Lower leg skin (tissue), 4 donors: ENCODE results near the gene GHRHR. TPM values are rescaled to one million over a fixed set of nuclear protein-coding genes. Genes with fewer than 3 reads are reported as not detected.
A peak's percentile ranks its signal among the peaks of the same experiment; 100 is the strongest.

Experiments
- DNase-seq, 2 donors: peaks; one replicate each; pipeline ENCODE4 v3.0.0-alpha.2; 2019; ENCODE audit warnings: low spot score in 2 of 2
- H3K4me3 ChIP-seq: fragments of 200-600 bp; sonication (generic); 2 replicates; pipeline ENCODE4 v1.5.1; 2017; ENCODE audit warnings: mild to moderate bottlenecking, low read depth; ENCODE audit not compliant: poor library complexity, severe bottlenecking
- POLR2A ChIP-seq, 2 donors: fragments of 450-650 bp; IDR thresholded peaks; one replicate each; pipeline ENCODE4 v1.6.1; 2016 to 2017; ENCODE audit warnings: antibody characterized with exemption in 2 of 2, mild to moderate bottlenecking in 1 of 2, moderate library complexity in 1 of 2
- WGBS, 2 donors: methylation state at CpG; one replicate each; pipeline ENCODE4 v1.1.5; 2018; 5-methylcytosine and 5-hydroxymethylcytosine counted together
- intact Hi-C: fragments of 100-400 bp; cut with DNase I; formaldehyde crosslinking; loops from one replicate; pipeline ENCODE4 v1.15.0; 2023; ENCODE audit warnings: low total_unique reads
- total RNA-seq, 4 donors: library from RNA; depleted of rRNA; stranded (reverse); fragments of >200 nt; gene quantifications; one replicate each; pipeline ENCODE4 v1.1.0, GENCODE V29; 2016
- TF ChIP-seq, protein P1 (sequence below), 3 donors: fragments of 450-650 bp; IDR thresholded peaks; one replicate each; pipeline ENCODE4 v1.5.1; 2016; ENCODE audit warnings: antibody characterized with exemption in 3 of 3, mild to moderate bottlenecking in 3 of 3, moderate library complexity in 2 of 3

Gene GHRHR
- total RNA-seq, 4 donors from 2014 or later = not detected

DNA sequence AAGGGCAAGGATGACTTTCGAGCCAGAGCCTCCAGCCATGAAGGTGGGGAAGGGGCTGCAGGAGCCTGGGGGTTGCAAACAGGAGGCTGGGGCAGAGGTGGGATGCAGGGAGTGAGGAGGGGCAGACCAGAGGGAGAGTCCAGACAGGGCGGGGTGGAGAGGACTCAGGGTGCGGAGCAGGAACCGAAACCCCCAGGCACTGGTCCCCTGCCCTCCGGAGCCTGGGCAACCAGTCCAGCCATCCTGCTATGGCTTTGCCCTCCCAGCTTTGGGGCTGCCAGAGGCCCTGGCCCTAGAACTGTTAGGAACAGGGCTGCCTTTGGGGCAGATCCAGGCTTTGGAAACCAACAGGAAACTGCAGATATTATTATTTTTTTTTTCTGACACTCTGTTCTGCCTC is 24.2 kb downstream of the GHRHR start:
- no peak overlapping the region for H3K4me3 ChIP-seq
- TF ChIP-seq, protein P1, sequence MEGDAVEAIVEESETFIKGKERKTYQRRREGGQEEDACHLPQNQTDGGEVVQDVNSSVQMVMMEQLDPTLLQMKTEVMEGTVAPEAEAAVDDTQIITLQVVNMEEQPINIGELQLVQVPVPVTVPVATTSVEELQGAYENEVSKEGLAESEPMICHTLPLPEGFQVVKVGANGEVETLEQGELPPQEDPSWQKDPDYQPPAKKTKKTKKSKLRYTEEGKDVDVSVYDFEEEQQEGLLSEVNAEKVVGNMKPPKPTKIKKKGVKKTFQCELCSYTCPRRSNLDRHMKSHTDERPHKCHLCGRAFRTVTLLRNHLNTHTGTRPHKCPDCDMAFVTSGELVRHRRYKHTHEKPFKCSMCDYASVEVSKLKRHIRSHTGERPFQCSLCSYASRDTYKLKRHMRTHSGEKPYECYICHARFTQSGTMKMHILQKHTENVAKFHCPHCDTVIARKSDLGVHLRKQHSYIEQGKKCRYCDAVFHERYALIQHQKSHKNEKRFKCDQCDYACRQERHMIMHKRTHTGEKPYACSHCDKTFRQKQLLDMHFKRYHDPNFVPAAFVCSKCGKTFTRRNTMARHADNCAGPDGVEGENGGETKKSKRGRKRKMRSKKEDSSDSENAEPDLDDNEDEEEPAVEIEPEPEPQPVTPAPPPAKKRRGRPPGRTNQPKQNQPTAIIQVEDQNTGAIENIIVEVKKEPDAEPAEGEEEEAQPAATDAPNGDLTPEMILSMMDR (IDR thresholded peaks at IDR 0.05) = no peak
- TF ChIP-seq POLR2A (IDR thresholded peaks at IDR 0.05) = no peak
- DNase-seq = peak in 1 of 2 donors; percentile 82
- whole genome bisulfite sequencing, 2 donors = 85 to 89% methylated on average over 5 of the region's 5 CpGs
- intact Hi-C loops = no loop called here

DNA sequence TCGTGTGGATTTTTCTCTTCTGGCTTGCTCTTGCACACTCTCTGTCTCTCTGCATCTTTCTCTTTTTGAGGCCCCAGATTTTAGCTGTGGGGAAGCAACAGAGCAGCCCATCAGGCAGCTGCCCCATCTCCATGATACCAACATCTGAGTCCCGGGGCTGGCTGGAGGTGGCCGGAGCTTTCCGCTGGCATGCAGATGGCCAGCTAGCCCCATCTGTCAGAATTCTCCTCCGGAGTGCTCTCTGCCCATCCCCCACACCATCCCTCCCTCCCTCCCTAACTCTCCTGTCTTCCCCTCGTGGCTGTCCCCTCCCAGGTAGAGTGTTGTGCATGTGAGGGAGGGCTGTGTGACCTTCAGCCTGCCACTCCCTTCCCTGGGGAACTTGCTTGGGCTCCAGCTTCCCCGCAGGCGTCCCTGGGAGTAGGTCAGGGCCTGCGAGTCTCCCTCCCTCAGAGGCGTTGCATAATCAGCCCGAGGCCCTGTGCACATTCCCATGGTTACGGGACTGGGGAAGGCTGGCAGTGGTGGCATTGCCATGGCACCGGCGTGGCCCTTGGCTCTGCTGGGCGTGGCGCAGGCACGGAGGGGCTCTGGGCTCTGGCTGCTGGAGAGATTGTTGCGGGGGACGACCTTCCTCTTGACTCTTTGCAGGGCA is 24.7 kb downstream of the GHRHR start:
- TF ChIP-seq, protein P1 (IDR thresholded peaks at IDR 0.05) = no peak
- WGBS, 2 donors = 32 to 39% methylated on average over 8 to 19 of the region's 19 CpGs
- no peak overlapping the region for H3K4me3 ChIP-seq
- DNase-seq = peak in 1 of 2 donors; percentile 87
- intact Hi-C loops = no loop called here

GRCh38 chr7:30989008-30989823 is 25.5 kb downstream of the GHRHR start:
- DNase-seq = no peak
- no peak for TF ChIP-seq POLR2A (IDR thresholded peaks at IDR 0.05)
- TF ChIP-seq, protein P1 (IDR thresholded peaks at IDR 0.05) = no peak
- 84 to 88% methylated on average over 16 of the region's 16 CpGs for WGBS, 2 donors
- no peak overlapping the region for H3K4me3 ChIP-seq
- intact Hi-C loops = no loop called here

DNA sequence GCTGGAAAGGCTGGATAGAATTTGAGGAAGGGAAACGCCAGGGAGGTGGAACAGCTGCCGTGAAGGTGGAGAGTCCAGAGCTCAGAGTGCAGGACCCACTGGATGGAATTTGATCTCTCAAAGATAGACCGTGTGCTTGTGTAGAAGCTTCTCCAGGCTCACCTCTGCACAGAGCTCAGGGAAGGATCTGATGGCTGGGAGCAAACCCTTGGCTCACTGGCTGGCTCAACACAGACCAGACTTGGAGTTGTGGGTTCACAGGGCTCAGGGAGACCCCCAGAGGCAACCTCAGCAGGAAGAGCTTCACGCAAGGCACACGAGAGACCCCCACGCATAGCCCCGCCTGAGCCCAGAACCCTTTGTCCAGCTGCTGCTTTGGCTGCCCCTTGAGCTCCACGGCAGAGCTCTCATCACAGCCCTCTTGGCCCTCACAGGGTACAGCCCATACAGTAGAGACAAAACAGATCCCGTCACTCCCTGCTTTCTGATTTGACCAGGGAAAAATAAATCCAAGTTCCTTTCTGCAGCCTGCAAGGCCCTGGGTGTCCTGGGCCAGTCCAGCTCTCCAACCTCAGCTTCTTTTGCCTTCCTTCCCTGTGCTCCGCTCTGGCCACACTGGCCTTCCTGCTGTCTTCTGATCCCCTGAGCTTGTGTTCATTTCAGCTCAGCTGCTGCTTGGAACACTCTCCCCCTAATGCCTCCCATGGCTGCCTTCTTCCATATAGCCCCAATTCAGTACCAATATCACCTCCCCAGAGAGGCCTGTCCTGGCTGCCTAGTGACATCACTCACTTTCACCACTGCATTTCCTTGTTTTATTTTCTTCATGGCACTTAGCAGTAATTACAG is 26.3 kb downstream of the GHRHR start:
- 91 to 93% methylated on average over 10 of the region's 10 CpGs for WGBS, 2 donors
- TF ChIP-seq POLR2A (IDR thresholded peaks at IDR 0.05) = no peak
- TF ChIP-seq, protein P1 (IDR thresholded peaks at IDR 0.05) = no peak
- H3K4me3 ChIP-seq = no peak overlapping the region
- intact Hi-C loops = no loop called here
- no peak for DNase-seq

GRCh38 chr7:30990673-30991170 is 27.0 kb downstream of the GHRHR start:
- intact Hi-C loops = no loop called here
- DNase-seq = no peak
- WGBS, 2 donors = 77 to 83% methylated on average over 6 of the region's 6 CpGs
- no peak overlapping the region for H3K4me3 ChIP-seq
- TF ChIP-seq, protein P1 (IDR thresholded peaks at IDR 0.05) = no peak
- no peak for TF ChIP-seq POLR2A (IDR thresholded peaks at IDR 0.05)
